HepG2 (cell line): ENCODE measurements around the gene ZNF584.

Experiments
- BORCS8-MEF2B ChIP-seq: sonication (generic); formaldehyde crosslinking; IDR thresholded peaks from 2 replicates; pipeline ENCODE4 v1.8.0; 2022; ENCODE audit warnings: mild to moderate bottlenecking, missing genetic modification reagents
- CEBPB ChIP-seq: IDR thresholded peaks from 2 replicates; pipeline ENCODE4 v1.6.1; 2011; ENCODE audit warnings: low read depth, low read length, improper control_type of control experiment, borderline replicate concordance
- HOXA9 ChIP-seq: sonication (generic); formaldehyde crosslinking; IDR thresholded peaks from 2 replicates; pipeline ENCODE4 v1.8.1; 2022; ENCODE audit warnings: missing genetic modification reagents, mild to moderate bottlenecking, moderate library complexity, borderline replicate concordance
- TAF1 ChIP-seq: sonication (generic); formaldehyde crosslinking; IDR thresholded peaks from 2 replicates; pipeline ENCODE4 v1.4.0; 2020; ENCODE audit warnings: missing genetic modification reagents

- no peak for TF ChIP-seq BORCS8-MEF2B (CRISPR knock-in tag)
- TF ChIP-seq HOXA9 (CRISPR knock-in tag), result no peak
- TF ChIP-seq TAF1, result no peak
- no peak for TF ChIP-seq CEBPB
These were observed 9.9 kb upstream of the ZNF584 start for GRCh38 chr19:58398545-58398944.
